WTC11 (cell line): Measurements from ENCODE around the gene GFOD2. TPM values are rescaled to one million over a fixed set of nuclear protein-coding genes. Genes with fewer than 3 reads are reported as not detected.

ENCODE experiments used
- ATAC-seq: fragments of 200-7000 bp; cut with Tn5 transposase; 2 replicates; pipeline ENCODE4 v1.10.0; 2021; ENCODE audit warnings: mild to moderate bottlenecking, moderate library complexity
- CTCF ChIA-PET: fragments of 300-600 bp; sonication (Branson Sonifier 250); formaldehyde crosslinking; loops from one replicate; lab custom pipeline; 2021; ENCODE audit warnings: antibody characterized with exemption; lab: Charles Lee
- POLR2A ChIA-PET: fragments of 350-600 bp; sonication (Branson Sonifier 250); formaldehyde crosslinking; loops from one replicate; lab custom pipeline; 2021; ENCODE audit warnings: antibody characterized with exemption; lab: Charles Lee
- DNase-seq: peaks from one replicate; pipeline ENCODE4 v3.0.0; 2021; ENCODE audit warnings: low spot score
- H3K27ac Mint-ChIP-seq: 2 replicates; pipeline ENCODE4 v1.8.0; 2021; ENCODE audit warnings: mixed read lengths
- H3K27me3 Mint-ChIP-seq: 2 replicates; pipeline ENCODE4 v1.8.0; 2021; ENCODE audit warnings: low read depth, mild to moderate bottlenecking, moderate library complexity, mixed read lengths
- H3K36me3 Mint-ChIP-seq: 2 replicates; pipeline ENCODE4 v1.8.0; 2021; ENCODE audit warnings: mixed read lengths
- H3K4me1 Mint-ChIP-seq: 2 replicates; pipeline ENCODE4 v1.8.0; 2022; ENCODE audit warnings: mixed read lengths
- H3K4me3 Mint-ChIP-seq: 2 replicates; pipeline ENCODE4 v1.8.0; 2021; ENCODE audit warnings: mild to moderate bottlenecking, moderate library complexity, mixed read lengths
- H3K9me3 Mint-ChIP-seq: 2 replicates; pipeline ENCODE4 v1.8.0; 2021; ENCODE audit warnings: mixed read lengths
- CREM ChIP-seq: sonication (generic); formaldehyde crosslinking; IDR thresholded peaks from 2 replicates; pipeline ENCODE4 v1.8.1; 2022; ENCODE audit warnings: mild to moderate bottlenecking, missing genetic modification reagents, moderate library complexity
- ELF4 ChIP-seq: sonication (generic); formaldehyde crosslinking; IDR thresholded peaks from 2 replicates; pipeline ENCODE4 v1.8.1; 2022; ENCODE audit warnings: low read depth, mild to moderate bottlenecking, moderate library complexity, missing genetic modification reagents
- IRF2 ChIP-seq: sonication (generic); formaldehyde crosslinking; IDR thresholded peaks from 2 replicates; pipeline ENCODE4 v1.8.0; 2022; ENCODE audit warnings: low read depth, missing genetic modification reagents, borderline replicate concordance
- MYBL2 ChIP-seq: sonication (generic); formaldehyde crosslinking; IDR thresholded peaks from 2 replicates; pipeline ENCODE4 v1.8.1; 2023; ENCODE audit warnings: mild to moderate bottlenecking, moderate library complexity, missing genetic modification reagents
- NFATC4 ChIP-seq: fragments of 250-450 bp; sonication (Bioruptor Pico); IDR thresholded peaks from 2 replicates; pipeline ENCODE4 v1.9.0; 2021; ENCODE audit warnings: mild to moderate bottlenecking
- PRRX2 ChIP-seq: fragments of 250-450 bp; sonication (Bioruptor Pico); IDR thresholded peaks from 2 replicates; pipeline ENCODE4 v1.8.0; 2021; ENCODE audit warnings: mild to moderate bottlenecking
- total RNA-seq: library from RNA; stranded (reverse); gene quantifications from 3 replicates; pipeline ENCODE4 v1.2.3, GENCODE V29; 2021
- TF ChIP-seq, protein P1 (sequence below): fragments of 250-450 bp; sonication (Bioruptor Pico); IDR thresholded peaks from 2 replicates; pipeline ENCODE4 v1.9.0; 2021; ENCODE audit warnings: moderate library complexity, mild to moderate bottlenecking, inconsistent platforms, borderline replicate concordance
- TF ChIP-seq, protein P2 (sequence below): sonication (generic); formaldehyde crosslinking; IDR thresholded peaks from 2 replicates; pipeline ENCODE4 v1.8.0; 2023; ENCODE audit warnings: missing genetic modification reagents, mild to moderate bottlenecking, borderline replicate concordance
- TF ChIP-seq, protein P3 (sequence below): sonication (generic); formaldehyde crosslinking; conservative IDR thresholded peaks from 2 replicates; pipeline ENCODE4 v1.8.1; 2023; ENCODE audit warnings: mild to moderate bottlenecking, low read depth, missing genetic modification reagents, moderate library complexity
- TF ChIP-seq, protein P4 (sequence below): sonication (generic); formaldehyde crosslinking; IDR thresholded peaks from 2 replicates; pipeline ENCODE4 v1.8.1; 2023; ENCODE audit warnings: mild to moderate bottlenecking, moderate library complexity, missing genetic modification reagents
- TF ChIP-seq, protein P5 (sequence below): sonication (generic); formaldehyde crosslinking; IDR thresholded peaks from 2 replicates; pipeline ENCODE4 v1.8.0; 2023; ENCODE audit warnings: mild to moderate bottlenecking, missing genetic modification reagents
- TF ChIP-seq, protein P6 (sequence below): sonication (generic); formaldehyde crosslinking; IDR thresholded peaks from 2 replicates; pipeline ENCODE4 v1.8.1; 2022; ENCODE audit warnings: mild to moderate bottlenecking, missing genetic modification reagents, moderate library complexity, borderline replicate concordance

GFOD2 gene
- total RNA-seq, 1 experiment from 2014 or later, result 29.5 TPM

DNA sequence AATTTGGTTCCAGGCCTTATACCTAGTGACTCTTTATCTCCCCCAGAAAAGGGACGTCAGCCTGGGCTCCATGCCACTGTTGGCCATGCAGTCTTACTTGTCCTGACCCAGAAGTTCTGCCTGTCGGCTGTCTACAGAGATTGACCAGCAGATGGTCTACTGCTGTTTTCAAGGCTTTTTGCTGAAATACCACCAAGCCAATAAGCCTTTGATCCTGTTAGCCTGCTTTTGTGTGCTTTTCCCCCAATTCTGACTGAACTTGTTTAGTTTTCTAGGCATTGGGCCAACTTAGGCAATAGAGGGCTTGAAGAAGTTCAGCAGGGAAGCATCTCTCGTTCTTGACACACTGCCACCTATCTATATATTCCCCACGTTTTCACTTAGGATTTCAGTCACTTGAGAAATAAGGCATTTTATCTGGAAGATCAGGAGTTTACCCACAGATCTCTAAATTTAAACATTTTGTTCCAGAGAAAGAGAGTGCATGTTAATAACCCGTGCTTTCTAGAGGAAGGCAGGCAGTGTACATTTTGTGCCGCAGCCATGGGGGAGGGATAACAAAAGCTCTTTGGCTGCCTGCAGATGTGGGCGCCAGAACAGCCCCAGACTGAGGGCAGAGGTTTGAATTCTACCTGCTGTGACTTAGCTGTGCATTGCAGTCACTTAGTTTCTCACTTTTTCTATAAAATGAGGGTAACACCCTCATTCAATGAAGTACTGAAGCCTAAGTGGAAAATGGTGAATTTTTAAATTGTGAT is 86.5 kb downstream of the GFOD2 start:
- Mint-ChIP-seq H3K4me1 (no peaks in the 10 kb centered on the region), H3K4me3 (no peak overlapping the region), H3K36me3 (peaks cover 47% of the 10 kb centered on the region), H3K27me3 (no peaks in the 10 kb centered on the region; the same call in 1 of the 2 replicates), H3K9me3 (no peaks in the 10 kb centered on the region), H3K27ac (peak overlapping the region; percentile 17; the same call in 1 of the 2 replicates)
- ChIA-PET CTCF (interaction anchor here (0.8 to 0.9 kb wide), 2 partner anchors 12 to 86 kb away, joined by 3 to 6 read pairs; partner anchors contain the start of gene CARMIL2), POLR2A (interaction anchor here (0.6 kb wide), 1 partner anchor 11 kb away, joined by 3 read pairs; no protein-coding TSS in a partner anchor)
- no peak for ATAC-seq
- TF ChIP-seq ELF4, result no peak
- no peak for TF ChIP-seq MYBL2 (CRISPR knock-in tag)
- TF ChIP-seq, protein P1, sequence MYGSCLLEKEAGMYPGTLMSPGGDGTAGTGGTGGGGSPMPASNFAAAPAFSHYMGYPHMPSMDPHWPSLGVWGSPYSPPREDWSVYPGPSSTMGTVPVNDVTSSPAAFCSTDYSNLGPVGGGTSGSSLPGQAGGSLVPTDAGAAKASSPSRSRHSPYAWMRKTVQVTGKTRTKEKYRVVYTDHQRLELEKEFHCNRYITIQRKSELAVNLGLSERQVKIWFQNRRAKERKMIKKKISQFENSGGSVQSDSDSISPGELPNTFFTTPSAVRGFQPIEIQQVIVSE (CRISPR knock-in tag), result no peak
- TF ChIP-seq CREM (CRISPR knock-in tag), result no peak
- TF ChIP-seq, protein P2, sequence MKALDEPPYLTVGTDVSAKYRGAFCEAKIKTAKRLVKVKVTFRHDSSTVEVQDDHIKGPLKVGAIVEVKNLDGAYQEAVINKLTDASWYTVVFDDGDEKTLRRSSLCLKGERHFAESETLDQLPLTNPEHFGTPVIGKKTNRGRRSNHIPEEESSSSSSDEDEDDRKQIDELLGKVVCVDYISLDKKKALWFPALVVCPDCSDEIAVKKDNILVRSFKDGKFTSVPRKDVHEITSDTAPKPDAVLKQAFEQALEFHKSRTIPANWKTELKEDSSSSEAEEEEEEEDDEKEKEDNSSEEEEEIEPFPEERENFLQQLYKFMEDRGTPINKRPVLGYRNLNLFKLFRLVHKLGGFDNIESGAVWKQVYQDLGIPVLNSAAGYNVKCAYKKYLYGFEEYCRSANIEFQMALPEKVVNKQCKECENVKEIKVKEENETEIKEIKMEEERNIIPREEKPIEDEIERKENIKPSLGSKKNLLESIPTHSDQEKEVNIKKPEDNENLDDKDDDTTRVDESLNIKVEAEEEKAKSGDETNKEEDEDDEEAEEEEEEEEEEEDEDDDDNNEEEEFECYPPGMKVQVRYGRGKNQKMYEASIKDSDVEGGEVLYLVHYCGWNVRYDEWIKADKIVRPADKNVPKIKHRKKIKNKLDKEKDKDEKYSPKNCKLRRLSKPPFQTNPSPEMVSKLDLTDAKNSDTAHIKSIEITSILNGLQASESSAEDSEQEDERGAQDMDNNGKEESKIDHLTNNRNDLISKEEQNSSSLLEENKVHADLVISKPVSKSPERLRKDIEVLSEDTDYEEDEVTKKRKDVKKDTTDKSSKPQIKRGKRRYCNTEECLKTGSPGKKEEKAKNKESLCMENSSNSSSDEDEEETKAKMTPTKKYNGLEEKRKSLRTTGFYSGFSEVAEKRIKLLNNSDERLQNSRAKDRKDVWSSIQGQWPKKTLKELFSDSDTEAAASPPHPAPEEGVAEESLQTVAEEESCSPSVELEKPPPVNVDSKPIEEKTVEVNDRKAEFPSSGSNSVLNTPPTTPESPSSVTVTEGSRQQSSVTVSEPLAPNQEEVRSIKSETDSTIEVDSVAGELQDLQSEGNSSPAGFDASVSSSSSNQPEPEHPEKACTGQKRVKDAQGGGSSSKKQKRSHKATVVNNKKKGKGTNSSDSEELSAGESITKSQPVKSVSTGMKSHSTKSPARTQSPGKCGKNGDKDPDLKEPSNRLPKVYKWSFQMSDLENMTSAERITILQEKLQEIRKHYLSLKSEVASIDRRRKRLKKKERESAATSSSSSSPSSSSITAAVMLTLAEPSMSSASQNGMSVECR (CRISPR knock-in tag), result no peak
- TF ChIP-seq, protein P3, sequence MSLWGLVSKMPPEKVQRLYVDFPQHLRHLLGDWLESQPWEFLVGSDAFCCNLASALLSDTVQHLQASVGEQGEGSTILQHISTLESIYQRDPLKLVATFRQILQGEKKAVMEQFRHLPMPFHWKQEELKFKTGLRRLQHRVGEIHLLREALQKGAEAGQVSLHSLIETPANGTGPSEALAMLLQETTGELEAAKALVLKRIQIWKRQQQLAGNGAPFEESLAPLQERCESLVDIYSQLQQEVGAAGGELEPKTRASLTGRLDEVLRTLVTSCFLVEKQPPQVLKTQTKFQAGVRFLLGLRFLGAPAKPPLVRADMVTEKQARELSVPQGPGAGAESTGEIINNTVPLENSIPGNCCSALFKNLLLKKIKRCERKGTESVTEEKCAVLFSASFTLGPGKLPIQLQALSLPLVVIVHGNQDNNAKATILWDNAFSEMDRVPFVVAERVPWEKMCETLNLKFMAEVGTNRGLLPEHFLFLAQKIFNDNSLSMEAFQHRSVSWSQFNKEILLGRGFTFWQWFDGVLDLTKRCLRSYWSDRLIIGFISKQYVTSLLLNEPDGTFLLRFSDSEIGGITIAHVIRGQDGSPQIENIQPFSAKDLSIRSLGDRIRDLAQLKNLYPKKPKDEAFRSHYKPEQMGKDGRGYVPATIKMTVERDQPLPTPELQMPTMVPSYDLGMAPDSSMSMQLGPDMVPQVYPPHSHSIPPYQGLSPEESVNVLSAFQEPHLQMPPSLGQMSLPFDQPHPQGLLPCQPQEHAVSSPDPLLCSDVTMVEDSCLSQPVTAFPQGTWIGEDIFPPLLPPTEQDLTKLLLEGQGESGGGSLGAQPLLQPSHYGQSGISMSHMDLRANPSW (CRISPR knock-in tag), result no peak
- no peak for DNase-seq

DNA sequence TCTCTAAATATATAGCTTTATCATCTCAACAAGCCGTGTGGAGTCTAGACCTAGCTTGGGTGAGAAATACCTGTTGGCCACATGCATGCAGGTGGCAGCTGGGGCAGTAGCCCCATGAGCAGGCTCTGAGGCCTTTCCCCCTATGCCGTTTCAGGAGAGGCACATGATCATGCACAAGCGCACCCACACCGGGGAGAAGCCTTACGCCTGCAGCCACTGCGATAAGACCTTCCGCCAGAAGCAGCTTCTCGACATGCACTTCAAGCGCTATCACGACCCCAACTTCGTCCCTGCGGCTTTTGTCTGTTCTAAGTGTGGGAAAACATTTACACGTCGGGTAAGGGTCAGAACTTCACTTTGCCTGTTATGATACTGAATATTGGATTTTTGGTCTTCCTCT is 90.9 kb downstream of the GFOD2 start:
- POLR2A ChIA-PET, result interaction anchor here (0.6 kb wide), 1 partner anchor 127 kb away, joined by 3 read pairs; no protein-coding TSS in a partner anchor
- peaks cover 54% of the 10 kb centered on the region for H3K36me3 Mint-ChIP-seq

More for the DNA sequence above, 90.9 kb downstream of the GFOD2 start:
- Mint-ChIP-seq H3K27ac (no peak overlapping the region), H3K4me3 (no peak overlapping the region), H3K4me1 (no peaks in the 10 kb centered on the region), H3K27me3 (no peaks in the 10 kb centered on the region; the same call in 1 of the 2 replicates), H3K9me3 (no peaks in the 10 kb centered on the region)
- ATAC-seq (no peak), DNase-seq (no peak)
- CTCF ChIA-PET, result interaction anchor here (1.2 to 1.9 kb wide), 2 partner anchors 81 to 107 kb away, joined by 4 to 6 read pairs; no protein-coding TSS in a partner anchor
- TF ChIP-seq, protein P4, sequence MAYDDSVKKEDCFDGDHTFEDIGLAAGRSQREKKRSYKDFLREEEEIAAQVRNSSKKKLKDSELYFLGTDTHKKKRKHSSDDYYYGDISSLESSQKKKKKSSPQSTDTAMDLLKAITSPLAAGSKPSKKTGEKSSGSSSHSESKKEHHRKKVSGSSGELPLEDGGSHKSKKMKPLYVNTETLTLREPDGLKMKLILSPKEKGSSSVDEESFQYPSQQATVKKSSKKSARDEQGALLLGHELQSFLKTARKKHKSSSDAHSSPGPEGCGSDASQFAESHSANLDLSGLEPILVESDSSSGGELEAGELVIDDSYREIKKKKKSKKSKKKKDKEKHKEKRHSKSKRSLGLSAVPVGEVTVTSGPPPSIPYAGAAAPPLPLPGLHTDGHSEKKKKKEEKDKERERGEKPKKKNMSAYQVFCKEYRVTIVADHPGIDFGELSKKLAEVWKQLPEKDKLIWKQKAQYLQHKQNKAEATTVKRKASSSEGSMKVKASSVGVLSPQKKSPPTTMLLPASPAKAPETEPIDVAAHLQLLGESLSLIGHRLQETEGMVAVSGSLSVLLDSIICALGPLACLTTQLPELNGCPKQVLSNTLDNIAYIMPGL (CRISPR knock-in tag), result no peak
- TF ChIP-seq, protein P5, sequence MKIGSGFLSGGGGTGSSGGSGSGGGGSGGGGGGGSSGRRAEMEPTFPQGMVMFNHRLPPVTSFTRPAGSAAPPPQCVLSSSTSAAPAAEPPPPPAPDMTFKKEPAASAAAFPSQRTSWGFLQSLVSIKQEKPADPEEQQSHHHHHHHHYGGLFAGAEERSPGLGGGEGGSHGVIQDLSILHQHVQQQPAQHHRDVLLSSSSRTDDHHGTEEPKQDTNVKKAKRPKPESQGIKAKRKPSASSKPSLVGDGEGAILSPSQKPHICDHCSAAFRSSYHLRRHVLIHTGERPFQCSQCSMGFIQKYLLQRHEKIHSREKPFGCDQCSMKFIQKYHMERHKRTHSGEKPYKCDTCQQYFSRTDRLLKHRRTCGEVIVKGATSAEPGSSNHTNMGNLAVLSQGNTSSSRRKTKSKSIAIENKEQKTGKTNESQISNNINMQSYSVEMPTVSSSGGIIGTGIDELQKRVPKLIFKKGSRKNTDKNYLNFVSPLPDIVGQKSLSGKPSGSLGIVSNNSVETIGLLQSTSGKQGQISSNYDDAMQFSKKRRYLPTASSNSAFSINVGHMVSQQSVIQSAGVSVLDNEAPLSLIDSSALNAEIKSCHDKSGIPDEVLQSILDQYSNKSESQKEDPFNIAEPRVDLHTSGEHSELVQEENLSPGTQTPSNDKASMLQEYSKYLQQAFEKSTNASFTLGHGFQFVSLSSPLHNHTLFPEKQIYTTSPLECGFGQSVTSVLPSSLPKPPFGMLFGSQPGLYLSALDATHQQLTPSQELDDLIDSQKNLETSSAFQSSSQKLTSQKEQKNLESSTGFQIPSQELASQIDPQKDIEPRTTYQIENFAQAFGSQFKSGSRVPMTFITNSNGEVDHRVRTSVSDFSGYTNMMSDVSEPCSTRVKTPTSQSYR, result no peak
- TF ChIP-seq NFATC4 (CRISPR knock-in tag) (no peak), IRF2 (CRISPR knock-in tag) (no peak), PRRX2 (CRISPR knock-in tag) (no peak)
- TF ChIP-seq, protein P6, sequence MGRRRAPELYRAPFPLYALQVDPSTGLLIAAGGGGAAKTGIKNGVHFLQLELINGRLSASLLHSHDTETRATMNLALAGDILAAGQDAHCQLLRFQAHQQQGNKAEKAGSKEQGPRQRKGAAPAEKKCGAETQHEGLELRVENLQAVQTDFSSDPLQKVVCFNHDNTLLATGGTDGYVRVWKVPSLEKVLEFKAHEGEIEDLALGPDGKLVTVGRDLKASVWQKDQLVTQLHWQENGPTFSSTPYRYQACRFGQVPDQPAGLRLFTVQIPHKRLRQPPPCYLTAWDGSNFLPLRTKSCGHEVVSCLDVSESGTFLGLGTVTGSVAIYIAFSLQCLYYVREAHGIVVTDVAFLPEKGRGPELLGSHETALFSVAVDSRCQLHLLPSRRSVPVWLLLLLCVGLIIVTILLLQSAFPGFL (CRISPR knock-in tag), result no peak
